GM18907 (cell line): Measurements from ENCODE around the gene LARP4B.

ENCODE experiments used
- ATAC-seq: cut with Tn5 transposase; IDR thresholded peaks from one replicate; pipeline ENCODE4 v1.9.1; 2021; ENCODE audit warnings: mild to moderate bottlenecking, moderate library complexity; ENCODE audit not compliant: unreplicated experiment

LARP4B gene

GRCh38 chr10:927131-927530 is 4.4 kb downstream of the LARP4B start:
- ATAC-seq, result no peak

DNA sequence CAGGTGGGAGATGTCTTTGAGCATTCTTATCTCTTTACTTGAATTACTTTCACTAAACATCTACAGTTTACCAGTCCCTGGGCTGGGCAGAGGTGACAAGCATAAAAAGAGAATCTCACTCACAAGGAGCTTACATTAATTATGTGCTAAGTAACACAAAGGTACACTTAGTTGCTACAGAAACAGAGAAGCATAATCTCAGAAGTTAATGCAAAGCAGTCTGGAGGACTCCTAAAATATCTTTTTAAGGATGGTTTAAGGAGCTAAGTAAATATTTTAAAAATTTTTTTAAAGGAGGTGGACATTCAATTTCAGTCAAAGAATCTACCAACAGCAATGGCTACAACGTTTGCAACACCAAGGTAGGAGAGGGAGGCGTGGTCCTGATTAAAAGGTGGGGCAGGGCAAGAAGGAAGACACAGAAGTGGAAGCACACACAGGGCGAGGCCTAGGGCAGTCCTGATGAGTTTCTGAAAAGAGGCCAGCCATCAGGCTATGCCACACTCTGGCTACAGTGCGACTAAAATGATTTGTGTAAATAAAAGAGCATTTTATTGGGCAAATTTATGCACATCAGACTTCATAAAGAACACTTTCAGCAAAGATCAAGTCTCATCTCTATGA is 5.3 kb downstream of the LARP4B start:
- ATAC-seq, result no peak

- ATAC-seq, result no peak
Observed at GRCh38 chr10:924524-924859, 7.0 kb downstream of the LARP4B start.

GRCh38 chr10:923844-924523 is 7.5 kb downstream of the LARP4B start:
- ATAC-seq, result no peak

DNA sequence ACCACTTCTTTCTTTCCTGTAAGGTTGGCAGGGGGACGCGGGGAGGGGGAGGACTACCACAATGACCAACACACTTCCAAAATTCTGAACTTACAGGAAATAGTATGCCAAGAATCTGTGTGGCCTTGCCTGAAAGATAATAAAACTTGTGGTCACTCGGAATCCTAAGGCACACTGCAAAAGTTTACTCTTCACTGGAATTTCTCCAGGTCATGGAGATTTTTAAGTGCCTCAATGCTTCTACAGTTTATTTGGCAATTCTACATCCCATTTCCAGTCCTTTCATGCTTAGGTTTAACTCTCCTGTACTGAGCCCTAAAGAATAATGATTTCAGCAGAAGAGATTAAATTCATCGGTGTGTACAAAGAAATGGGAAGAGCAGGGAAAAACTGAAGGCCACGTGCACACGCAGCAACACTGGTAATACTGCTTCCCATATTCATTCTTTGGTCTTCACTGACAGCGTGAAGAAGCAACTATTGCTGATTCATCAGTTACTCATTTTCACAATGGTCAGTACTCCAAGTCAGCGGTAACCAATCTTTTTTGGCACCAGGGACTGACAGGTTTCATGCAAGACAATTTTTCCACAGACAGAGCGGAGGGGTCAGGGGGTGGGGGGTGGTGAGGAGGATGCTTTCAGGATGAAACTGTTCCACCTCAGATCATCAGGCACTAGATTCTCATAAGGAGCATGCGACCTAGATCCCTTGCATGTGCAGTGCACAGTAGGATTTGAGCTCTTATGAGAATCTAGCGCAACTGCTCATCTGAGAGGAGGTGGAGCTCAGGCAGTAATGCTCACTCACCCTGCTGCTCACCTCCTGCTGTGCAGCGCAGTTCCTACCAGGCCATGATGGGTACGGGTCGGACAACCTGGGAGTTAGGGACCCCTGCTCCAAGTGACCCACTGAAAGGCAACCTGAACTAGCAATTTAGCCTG is 9.8 kb downstream of the LARP4B start:
- no peak for ATAC-seq

DNA sequence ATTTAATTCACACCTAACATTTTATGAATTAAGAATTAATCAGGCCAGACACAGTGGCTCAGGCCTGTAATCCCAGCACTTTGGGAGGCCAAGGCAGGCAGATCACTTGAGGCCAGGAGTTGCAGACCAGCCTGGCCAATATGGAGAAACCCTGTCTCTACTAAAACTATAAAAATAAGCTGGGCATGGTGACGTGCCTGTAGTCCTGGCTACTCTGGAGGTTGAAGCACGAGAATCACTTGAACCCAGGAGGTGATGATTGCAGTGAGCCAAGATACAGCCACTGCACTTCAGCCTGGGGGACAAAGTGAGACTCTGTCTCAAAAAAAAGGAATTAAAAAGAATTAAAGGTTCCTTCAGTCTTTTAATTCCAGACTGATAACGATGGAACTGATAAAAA is 11.1 kb downstream of the LARP4B start:
- ATAC-seq, result no peak

- ATAC-seq, result no peak
Observed at GRCh38 chr10:919481-919880, 12.0 kb downstream of the LARP4B start.

GRCh38 chr10:917999-918398 is 13.5 kb downstream of the LARP4B start:
- no peak for ATAC-seq

DNA sequence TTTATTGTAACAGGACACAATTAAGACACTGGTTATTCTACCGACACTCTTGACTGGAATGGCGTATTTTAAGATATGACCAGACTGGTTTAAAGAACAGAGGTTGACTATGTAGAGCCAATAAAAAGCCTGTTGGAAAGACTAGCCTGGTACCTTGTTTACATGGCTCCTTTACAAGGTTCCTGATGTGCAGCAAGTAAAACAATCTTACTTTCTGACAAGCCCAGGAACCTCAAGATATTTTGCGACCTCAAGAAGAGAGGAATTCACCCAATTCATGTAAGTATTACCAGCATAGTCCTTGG is 14.1 kb downstream of the LARP4B start:
- no peak for ATAC-seq

GRCh38 chr10:916716-917415 is 14.6 kb downstream of the LARP4B start:
- ATAC-seq, result no peak

GRCh38 chr10:909831-910230 is 21.7 kb downstream of the LARP4B start:
- no peak for ATAC-seq

GRCh38 chr10:905972-906371 is 25.5 kb downstream of the LARP4B start:
- no peak for ATAC-seq

GRCh38 chr10:905503-905902 is 26.0 kb downstream of the LARP4B start:
- no peak for ATAC-seq

DNA sequence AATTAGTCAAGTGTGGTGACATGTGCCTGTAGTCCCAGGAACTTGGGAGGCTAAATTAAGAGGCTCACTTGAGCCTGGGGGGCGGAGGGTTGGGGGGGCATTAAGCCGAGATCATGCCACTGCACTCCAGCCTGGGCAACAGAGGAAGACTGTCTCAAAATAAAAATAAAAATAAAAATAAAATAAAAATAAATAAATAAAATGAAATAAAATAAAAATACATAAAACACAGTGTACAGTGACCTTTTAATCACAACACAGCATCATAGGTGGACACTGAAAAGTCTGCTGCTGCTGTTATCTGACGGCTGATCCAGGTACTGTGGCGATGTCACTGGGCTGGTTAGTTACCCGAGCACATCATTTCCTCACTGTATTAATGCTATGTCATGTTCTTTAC is 27.1 kb downstream of the LARP4B start:
- no peak for ATAC-seq

DNA sequence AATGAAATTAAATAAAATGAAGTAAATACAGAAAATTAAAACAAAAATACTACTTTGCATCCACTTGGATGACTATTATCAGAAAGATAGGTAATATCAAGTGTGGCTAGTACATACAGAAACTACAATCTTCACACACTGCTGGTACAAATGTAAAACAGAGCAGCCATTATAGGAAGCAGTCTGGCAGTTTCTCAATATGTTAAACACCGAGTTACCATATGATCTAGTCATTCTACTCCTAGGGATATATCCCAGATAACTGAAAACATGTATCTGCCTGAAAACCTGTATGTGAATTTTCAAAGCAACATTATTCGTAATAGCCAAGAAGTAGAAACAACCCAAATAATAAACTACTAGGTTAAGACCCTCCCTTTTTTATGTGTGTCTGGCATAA is 33.4 kb downstream of the LARP4B start:
- ATAC-seq, result no peak

- ATAC-seq, result no peak
Observed at GRCh38 chr10:896982-897381, 34.5 kb downstream of the LARP4B start.

DNA sequence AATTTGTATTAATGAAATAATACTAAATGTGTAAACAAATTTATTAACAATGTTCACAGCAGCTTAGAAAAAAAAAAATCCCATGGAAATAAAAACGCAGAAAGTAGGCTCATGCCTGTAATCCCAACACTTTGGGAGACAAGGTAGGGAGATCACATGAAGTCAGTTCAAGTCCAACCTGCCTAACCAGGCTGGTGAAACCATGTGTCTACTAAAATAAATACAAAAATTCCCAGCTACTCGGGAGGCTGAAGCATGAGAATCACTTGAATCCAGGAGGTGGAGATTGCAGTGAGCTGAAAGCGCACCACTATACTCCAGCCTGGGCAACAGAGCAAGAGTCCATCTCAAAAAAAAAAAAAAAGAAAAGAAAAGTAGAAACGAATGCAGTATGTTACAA is 36.2 kb downstream of the LARP4B start:
- ATAC-seq, result no peak

GRCh38 chr10:878895-879294 is 52.6 kb downstream of the LARP4B start:
- no peak for ATAC-seq

DNA sequence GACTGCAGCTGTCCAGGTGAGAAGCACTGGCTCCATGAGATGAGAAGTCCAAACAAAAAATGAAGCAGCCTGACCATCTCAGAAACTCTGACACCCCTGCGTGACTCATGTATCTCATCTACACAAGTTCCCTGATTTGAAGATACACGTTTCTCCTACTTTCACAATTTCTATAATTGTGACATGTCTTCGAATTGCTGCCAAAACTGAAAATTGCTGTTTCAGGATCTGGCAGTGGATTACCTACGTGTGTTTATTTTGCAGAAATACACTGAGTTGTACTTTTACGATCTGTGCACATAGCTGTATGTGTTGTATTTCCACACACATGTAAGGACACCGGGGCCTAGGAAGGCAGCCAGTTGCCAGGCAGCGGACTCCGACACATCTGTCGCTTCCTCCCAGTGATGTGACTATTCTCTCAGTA is 53.2 kb downstream of the LARP4B start:
- ATAC-seq, result no peak

DNA sequence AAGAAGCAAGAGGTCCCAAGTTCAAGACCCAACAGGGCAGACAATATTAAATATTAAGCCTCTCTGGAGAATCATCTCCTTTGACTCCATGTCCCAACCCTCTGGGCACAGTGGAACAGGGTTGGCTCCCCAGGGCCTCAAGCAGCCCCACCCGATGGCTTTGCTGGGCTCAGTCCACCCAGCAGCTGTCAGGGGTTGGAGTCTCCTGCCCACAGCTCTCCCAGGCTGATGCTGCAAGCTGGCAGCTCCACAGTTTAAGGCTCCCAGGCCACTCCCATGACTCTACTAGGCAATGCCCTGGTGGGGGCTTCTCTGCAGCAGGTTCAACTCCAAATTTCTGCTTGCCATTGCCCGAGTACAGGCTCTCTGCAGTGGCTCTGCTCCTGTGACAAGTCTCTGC is 55.1 kb downstream of the LARP4B start:
- no peak for ATAC-seq

- no peak for ATAC-seq
Observed at GRCh38 chr10:873020-873419, 58.5 kb downstream of the LARP4B start.
